NCI-H1092 (cell line): ENCODE data around the gene DISP3.

Experiments
- DNase-seq: peaks from one replicate; lab custom pipeline; 2025; lab: John Stamatoyannopoulos, UW

DISP3 gene

GRCh38 chr1:11546456-11546855, 67.5 kb downstream of the DISP3 start:
- no peak for DNase-seq

DNA sequence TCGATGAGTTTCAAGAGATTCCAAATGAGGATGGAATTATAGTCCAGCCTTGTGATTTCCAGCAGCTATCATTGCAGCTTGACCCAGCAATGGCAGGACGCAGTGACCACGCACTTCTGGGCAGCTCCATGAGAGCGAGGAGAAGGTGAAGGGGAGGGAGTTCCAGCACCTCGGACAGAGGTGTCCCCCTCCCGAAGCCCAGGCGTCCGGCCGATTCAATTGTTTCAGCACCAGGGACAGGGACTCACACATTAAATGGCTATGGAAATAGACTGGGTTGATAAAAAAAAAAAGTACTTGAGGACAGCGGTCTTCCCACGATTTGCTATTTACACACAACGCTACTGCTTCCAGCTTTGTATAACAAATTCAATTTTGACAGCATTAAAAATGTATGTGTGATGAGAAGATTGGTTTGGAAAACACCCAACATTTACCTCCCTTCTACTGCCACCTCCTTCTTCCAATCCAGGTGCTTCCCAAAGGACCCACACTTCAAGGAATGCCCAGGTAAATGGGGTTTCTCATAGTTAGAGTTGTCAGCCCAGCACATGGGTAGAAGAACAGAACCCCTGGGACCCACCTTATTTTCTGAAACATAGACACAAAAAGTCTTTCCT, 71.8 kb downstream of the DISP3 start:
- no peak for DNase-seq

DNA sequence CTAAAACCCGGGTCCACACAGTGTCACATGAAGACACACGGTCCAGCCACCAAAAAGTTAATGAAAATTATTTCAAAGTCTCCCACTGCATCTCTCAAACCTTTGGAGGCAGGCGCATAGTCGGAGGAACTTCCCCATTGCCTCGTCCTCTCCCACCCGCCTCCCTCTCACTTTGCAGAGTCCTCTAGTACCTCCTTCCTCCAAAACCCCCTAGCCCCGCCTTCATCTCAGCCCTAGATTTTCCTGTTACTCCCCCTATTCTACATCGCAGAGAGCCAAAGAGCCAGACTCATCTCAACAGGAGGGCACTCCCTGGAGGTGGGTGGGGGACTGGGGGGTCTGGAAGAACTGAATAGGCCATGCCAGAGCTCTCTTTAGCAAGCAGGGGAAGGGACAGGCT, 79.3 kb downstream of the DISP3 start:
- no peak for DNase-seq

DNA sequence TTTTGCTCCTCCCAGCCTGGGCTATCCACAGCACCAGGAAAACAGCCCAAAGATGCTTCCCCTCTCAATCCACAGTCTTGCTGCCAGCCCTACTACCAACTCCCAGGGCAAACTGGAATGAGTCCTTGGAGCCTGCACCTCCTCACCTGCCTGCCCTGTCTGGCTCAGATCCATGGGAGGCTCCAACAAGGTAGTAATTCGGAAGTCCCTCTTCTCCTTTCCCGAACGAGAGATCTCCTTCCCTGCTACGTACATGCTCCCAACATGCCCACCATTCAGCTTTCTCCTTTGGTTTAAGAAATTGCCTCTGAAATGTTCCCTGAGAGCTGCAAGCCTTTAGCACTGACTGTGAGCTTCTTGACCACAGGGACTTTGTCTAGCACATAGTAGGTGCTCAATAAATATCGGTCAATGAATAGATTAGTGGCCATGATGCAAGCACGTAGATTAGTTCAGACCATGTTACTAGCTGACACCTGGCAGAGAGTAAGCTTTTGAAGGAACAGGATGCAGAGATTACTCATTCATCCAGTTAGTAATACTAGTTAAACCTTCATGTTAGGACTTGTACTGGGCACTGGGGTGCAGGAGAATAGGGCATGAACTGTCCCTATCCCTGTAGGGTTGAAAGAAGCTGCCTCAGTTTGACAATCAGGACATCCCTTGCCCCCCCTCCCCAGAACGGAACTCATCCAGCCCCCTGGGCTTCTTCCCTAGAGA, 80.1 kb downstream of the DISP3 start:
- no peak for DNase-seq

DNA sequence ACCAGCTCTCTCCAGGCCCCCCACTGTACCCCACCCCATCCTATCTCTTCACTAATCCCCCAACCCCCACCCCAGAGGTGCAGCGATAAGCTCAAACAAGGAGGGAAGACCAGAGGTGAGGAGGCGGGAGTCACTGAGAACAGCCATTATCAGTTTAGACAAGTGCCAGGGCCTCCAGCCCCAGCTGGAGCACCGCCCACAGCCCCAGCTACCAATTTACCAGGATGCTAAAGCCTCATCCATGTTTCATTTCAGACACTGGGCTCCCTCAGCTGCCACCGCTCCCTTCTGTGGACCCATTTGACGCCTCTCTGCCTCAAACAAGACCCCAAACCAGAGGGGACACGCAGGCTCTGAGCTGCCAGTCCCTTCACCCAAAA, 80.6 kb downstream of the DISP3 start:
- DNase-seq, result no peak

DNA sequence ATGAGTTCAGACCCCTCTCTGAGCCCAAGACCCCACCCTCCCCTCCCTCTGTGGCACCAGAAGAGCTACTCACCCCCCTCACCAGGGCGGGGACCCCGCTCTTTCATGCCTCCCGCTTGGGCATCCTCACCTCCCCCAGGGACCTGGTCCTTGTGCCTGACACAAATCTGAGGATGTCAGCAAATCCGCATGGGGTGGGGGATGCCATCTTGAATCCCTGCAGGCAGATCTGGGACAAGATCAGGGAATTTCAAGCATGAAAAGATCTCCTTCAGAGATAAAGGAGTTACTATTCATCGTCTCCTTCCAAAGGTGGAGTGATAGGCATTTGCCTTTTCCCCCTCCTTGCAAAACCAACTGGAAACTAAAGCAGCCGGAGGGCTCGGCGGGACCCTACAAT, 81.1 kb downstream of the DISP3 start:
- DNase-seq, result no peak

GRCh38 chr1:11561740-11562139, 82.8 kb downstream of the DISP3 start:
- DNase-seq, result no peak

DNA sequence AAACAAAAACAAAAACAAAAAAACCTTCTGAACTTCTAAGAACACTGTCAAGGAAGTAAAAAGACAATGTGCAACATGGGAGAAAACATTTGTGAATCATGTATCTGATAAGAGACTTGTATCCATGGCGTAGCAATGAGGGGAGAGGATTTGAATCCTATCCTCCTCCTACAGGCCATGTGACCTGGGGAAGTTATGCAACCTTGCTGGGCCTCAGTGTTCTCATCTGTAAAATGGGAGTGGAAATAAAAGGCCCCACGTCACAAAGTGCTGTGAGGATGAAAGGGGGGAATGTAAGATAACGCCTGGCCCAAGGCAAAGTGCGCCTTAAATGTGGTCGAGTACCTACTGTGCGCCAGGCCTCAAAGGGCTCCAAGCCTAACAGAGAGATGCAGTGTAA, 83.7 kb downstream of the DISP3 start:
- DNase-seq, result no peak

GRCh38 chr1:11563560-11564069, 84.7 kb downstream of the DISP3 start:
- peak; percentile 73 for DNase-seq

GRCh38 chr1:11564237-11564636, 85.3 kb downstream of the DISP3 start:
- no peak for DNase-seq

- DNase-seq, result no peak
Measured at GRCh38 chr1:11566042-11566850, 87.3 kb downstream of the DISP3 start.

- no peak for DNase-seq
Measured at GRCh38 chr1:11567244-11568065, 88.5 kb downstream of the DISP3 start.

- DNase-seq, result no peak
Measured at GRCh38 chr1:11568687-11569086, 89.7 kb downstream of the DISP3 start.

DNA sequence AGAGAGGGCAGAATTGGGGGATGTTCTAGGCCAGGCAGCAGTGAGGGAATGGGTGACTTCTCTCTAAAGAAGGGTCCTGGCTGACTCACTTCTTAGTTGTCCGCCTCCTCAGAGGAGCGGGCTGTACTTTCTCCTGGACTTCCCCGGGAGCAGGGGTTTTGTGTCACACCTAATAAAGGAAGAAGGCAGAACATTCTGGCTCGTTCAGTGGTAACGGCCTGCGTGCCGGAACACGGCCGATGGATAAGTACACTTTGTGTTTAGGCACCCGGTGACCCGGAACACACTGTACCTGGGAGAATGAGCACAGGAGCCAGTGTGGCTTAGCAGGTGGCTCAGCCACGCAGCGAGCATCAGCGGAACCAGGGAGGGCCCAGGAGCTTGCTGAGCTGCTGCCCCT, 90.6 kb downstream of the DISP3 start:
- DNase-seq, result no peak

GRCh38 chr1:11569954-11570353, 91.0 kb downstream of the DISP3 start:
- no peak for DNase-seq

- no peak for DNase-seq
Measured at GRCh38 chr1:11570821-11571380, 91.9 kb downstream of the DISP3 start.

- DNase-seq, result no peak
Measured at GRCh38 chr1:11571906-11572616, 93.1 kb downstream of the DISP3 start.

- DNase-seq, result no peak
Measured at GRCh38 chr1:11573116-11573692, 94.2 kb downstream of the DISP3 start.

DNA sequence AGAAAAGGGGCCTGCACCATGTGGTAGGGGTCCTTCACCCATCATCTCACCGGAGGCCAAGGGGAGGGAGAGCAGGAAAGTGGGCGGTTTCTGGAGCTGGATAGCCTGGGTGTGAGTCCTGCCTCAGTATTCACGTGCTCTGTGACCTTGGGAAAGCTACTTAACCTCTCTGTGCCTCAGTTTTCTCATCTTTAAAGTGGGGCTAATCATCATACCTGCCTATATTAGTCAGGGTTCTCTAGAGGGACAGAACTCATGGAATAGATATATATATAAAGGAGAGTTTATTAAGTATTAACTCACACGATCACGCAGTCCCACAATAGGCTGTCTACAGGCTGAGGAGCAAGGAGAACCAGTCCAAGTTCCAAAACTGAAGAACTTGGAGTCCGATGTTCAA, 96.6 kb downstream of the DISP3 start:
- no peak for DNase-seq

DNA sequence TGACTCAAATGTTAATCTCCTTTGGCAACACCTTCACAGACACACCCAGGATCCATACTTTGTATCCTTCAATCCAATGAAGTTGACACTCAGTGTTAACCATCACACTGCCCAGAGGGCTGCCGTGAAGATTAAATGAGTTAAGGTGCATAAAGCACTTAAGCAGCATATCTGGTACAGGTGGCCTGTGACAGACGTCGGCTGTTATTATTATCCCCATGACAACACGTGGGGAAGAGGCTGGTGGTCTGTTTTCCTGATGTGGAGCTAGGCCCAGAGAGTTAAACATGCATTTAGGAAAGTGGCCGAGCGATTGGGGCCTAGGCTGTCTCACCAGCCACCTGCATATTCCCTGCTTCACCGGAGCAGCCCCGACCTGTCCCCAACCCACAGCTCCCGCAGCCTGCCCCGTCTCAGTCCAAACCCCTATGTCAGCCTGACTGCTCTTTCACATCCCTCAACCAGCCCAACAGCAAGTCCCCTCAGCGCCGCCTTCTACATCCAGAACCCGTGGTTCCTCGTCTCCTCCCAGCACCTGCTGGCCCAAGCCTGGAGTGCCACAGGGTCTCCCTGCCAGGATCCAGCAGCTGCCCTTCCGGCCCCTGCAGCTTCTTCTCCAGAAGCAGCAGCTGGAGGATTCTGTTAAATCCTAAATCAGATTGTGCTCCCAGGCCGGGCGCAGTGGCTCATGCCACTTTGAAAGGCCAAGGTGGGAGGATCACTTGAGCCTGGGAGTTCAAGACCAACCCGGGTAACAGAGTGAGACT, 97.3 kb downstream of the DISP3 start:
- DNase-seq, result no peak
